Activated naive CD4-positive, alpha-beta T cell treated with anti-CD3 and anti-CD28 coated beads, Interleukin-2, amount 50 U/mL, for 72 hours (primary cell): Measurements from ENCODE around the gene IL36G. TPM values are rescaled to one million over a fixed set of nuclear protein-coding genes. Genes with fewer than 3 reads are reported as not detected.
"Not testable (repeated sequence)": the region's sequence is repeated elsewhere in the genome, so short reads cannot be mapped to it uniquely, and the experiment has no call there.

Experiments
- ATAC-seq, 2 donors: fragments of 150-1000 bp; cut with Tn5 transposase; 2 replicates each; pipeline ENCODE4 v1.10.0; 2021; ENCODE audit warnings: mild to moderate bottlenecking in 2 of 2, moderate library complexity in 2 of 2
- DNase-seq, 2 donors: peaks; one replicate each; pipeline ENCODE4 v3.0.0; 2021 to 2022; ENCODE audit warnings: low spot score in 2 of 2
- H3K27ac Mint-ChIP-seq, 2 donors: one replicate each; pipeline ENCODE4 v1.8.0; 2022; ENCODE audit warnings: mild to moderate bottlenecking in 2 of 2, mixed read lengths in 2 of 2
- H3K36me3 Mint-ChIP-seq, 2 donors: one replicate each; pipeline ENCODE4 v1.8.0; 2022; ENCODE audit warnings: mixed read lengths in 2 of 2
- H3K9me3 Mint-ChIP-seq, 2 donors: one replicate each; pipeline ENCODE4 v1.8.0; 2022; ENCODE audit warnings: mixed read lengths in 2 of 2
- total RNA-seq, 2 donors: library from RNA; stranded (reverse); gene quantifications; one replicate each; pipeline ENCODE4 v1.2.3, GENCODE V29; 2022

Gene IL36G
- total RNA-seq, result not detected

- Mint-ChIP-seq H3K9me3 (no peaks in the 10 kb centered on the region), H3K27ac (no peak within 1 kb of the TSS), H3K36me3 (no peaks in the 10 kb centered on the region)
- DNase-seq, result no peak
- ATAC-seq, result peak in 1 of 2 donors; percentile 84
Observed at GRCh38 chr2:112977559-112978056, at the start of gene IL36G. Gene IL36G (plus strand): TSS chr2:112978006. CDS start chr2:112978639, 633 bp downstream.

GRCh38 chr2:112933261-112933660 lies 44.5 kb upstream of the IL36G start:
- Mint-ChIP-seq H3K27ac (no peak overlapping the region), H3K36me3 (no peaks in the 10 kb centered on the region), H3K9me3 (no peaks in the 10 kb centered on the region)
- no peak for ATAC-seq
- no peak for DNase-seq

- not testable (repeated sequence) for ATAC-seq, H3K36me3 Mint-ChIP-seq, H3K9me3 Mint-ChIP-seq, DNase-seq, H3K27ac Mint-ChIP-seq
Observed at GRCh38 chr2:112934117-112934516, 43.7 kb upstream of the IL36G start.

GRCh38 chr2:112936927-112937232 lies 40.9 kb upstream of the IL36G start:
- Mint-ChIP-seq H3K36me3 (no peaks in the 10 kb centered on the region), H3K9me3 (no peaks in the 10 kb centered on the region), H3K27ac (no peak overlapping the region)
- DNase-seq, result no peak
- no peak for ATAC-seq

GRCh38 chr2:112938904-112939303 lies 38.9 kb upstream of the IL36G start:
- Mint-ChIP-seq H3K9me3 (no peaks in the 10 kb centered on the region), H3K36me3 (no peaks in the 10 kb centered on the region), H3K27ac (no peak overlapping the region)
- no peak for DNase-seq
- no peak for ATAC-seq

GRCh38 chr2:112939425-112939824 lies 38.4 kb upstream of the IL36G start:
- no peaks in the 10 kb centered on the region for H3K36me3 Mint-ChIP-seq
- no peak for ATAC-seq
- DNase-seq, result no peak
- no peaks in the 10 kb centered on the region for H3K9me3 Mint-ChIP-seq
- no peak overlapping the region for H3K27ac Mint-ChIP-seq

- Mint-ChIP-seq H3K36me3 (no peaks in the 10 kb centered on the region), H3K9me3 (no peaks in the 10 kb centered on the region), H3K27ac (no peak overlapping the region)
- ATAC-seq (no peak), DNase-seq (no peak)
Observed at GRCh38 chr2:112940859-112941625, 36.8 kb upstream of the IL36G start.

- no peak overlapping the region for H3K27ac Mint-ChIP-seq
Observed at GRCh38 chr2:112941753-112942653, 35.8 kb upstream of the IL36G start.

GRCh38 chr2:112942654-112943002 lies 35.2 kb upstream of the IL36G start:
- ATAC-seq (no peak), DNase-seq (no peak)
- no peaks in the 10 kb centered on the region for H3K9me3 Mint-ChIP-seq
- no peak overlapping the region for H3K27ac Mint-ChIP-seq
- H3K36me3 Mint-ChIP-seq, result no peaks in the 10 kb centered on the region

More at GRCh38 chr2:112941753-112942653, 35.8 kb upstream of the IL36G start:
- H3K9me3 Mint-ChIP-seq, result no peaks in the 10 kb centered on the region
- ATAC-seq (peak; percentile 84 to 95), DNase-seq (peak in 1 of 2 donors; percentile 82)
- no peaks in the 10 kb centered on the region for H3K36me3 Mint-ChIP-seq

- DNase-seq (no peak), ATAC-seq (no peak)
- H3K36me3 Mint-ChIP-seq, result no peaks in the 10 kb centered on the region
- no peak overlapping the region for H3K27ac Mint-ChIP-seq
- no peaks in the 10 kb centered on the region for H3K9me3 Mint-ChIP-seq
Observed at GRCh38 chr2:112944971-112945370, 32.8 kb upstream of the IL36G start.

- H3K36me3 Mint-ChIP-seq, result no peaks in the 10 kb centered on the region
- no peak for ATAC-seq
- no peak overlapping the region for H3K27ac Mint-ChIP-seq
- H3K9me3 Mint-ChIP-seq, result no peaks in the 10 kb centered on the region
- DNase-seq, result no peak
Observed at GRCh38 chr2:112946086-112946485, 31.7 kb upstream of the IL36G start.

GRCh38 chr2:112947374-112947773 lies 30.4 kb upstream of the IL36G start:
- no peaks in the 10 kb centered on the region for H3K9me3 Mint-ChIP-seq
- DNase-seq, result no peak
- no peak overlapping the region for H3K27ac Mint-ChIP-seq
- H3K36me3 Mint-ChIP-seq, result no peaks in the 10 kb centered on the region
- no peak for ATAC-seq

GRCh38 chr2:112949456-112949855 lies 28.4 kb upstream of the IL36G start:
- no peaks in the 10 kb centered on the region for H3K9me3 Mint-ChIP-seq
- DNase-seq (no peak), ATAC-seq (no peak)
- H3K27ac Mint-ChIP-seq, result no peak overlapping the region
- H3K36me3 Mint-ChIP-seq, result no peaks in the 10 kb centered on the region

GRCh38 chr2:112954364-112954763 lies 23.4 kb upstream of the IL36G start:
- Mint-ChIP-seq H3K9me3 (no peaks in the 10 kb centered on the region), H3K36me3 (no peaks in the 10 kb centered on the region), H3K27ac (no peak overlapping the region)
- ATAC-seq, result no peak
- no peak for DNase-seq

- Mint-ChIP-seq H3K27ac (no peak overlapping the region), H3K36me3 (no peaks in the 10 kb centered on the region), H3K9me3 (no peaks in the 10 kb centered on the region)
- DNase-seq (no peak), ATAC-seq (no peak)
Observed at GRCh38 chr2:112957511-112957910, 20.3 kb upstream of the IL36G start.

- H3K27ac Mint-ChIP-seq, result no peak overlapping the region
- DNase-seq, result peak in 1 of 2 donors; percentile 37
- H3K36me3 Mint-ChIP-seq, result no peaks in the 10 kb centered on the region
- ATAC-seq, result peak; percentile 69 to 82
- H3K9me3 Mint-ChIP-seq, result no peaks in the 10 kb centered on the region
Observed at GRCh38 chr2:112958428-112959108, 19.2 kb upstream of the IL36G start.
